Osteocyte (in vitro differentiated cells): ENCODE results near the gene GMDS. TPM values are rescaled to one million over a fixed set of nuclear protein-coding genes. Genes with fewer than 3 reads are reported as not detected.

Experiments
- DNase-seq: peaks from one replicate; pipeline ENCODE4 v3.0.0; 2021; ENCODE audit warnings: mixed read lengths; ENCODE audit not compliant: unreplicated experiment; ENCODE audit errors: extremely low spot score
- H3K27ac Mint-ChIP-seq: one replicate; pipeline ENCODE4 v1.8.0; 2021; ENCODE audit warnings: mild to moderate bottlenecking, mixed read lengths; ENCODE audit not compliant: unreplicated experiment
- H3K27me3 Mint-ChIP-seq: one replicate; pipeline ENCODE4 v1.8.0; 2021; ENCODE audit warnings: mixed read lengths; ENCODE audit not compliant: unreplicated experiment
- H3K36me3 Mint-ChIP-seq: one replicate; pipeline ENCODE4 v1.8.0; 2021; ENCODE audit warnings: mixed read lengths; ENCODE audit not compliant: unreplicated experiment
- H3K4me1 Mint-ChIP-seq: one replicate; pipeline ENCODE4 v1.8.0; 2021; ENCODE audit warnings: mixed read lengths; ENCODE audit not compliant: unreplicated experiment
- H3K4me3 Mint-ChIP-seq: one replicate; pipeline ENCODE4 v1.8.0; 2021; ENCODE audit warnings: mild to moderate bottlenecking, moderate library complexity, mixed read lengths; ENCODE audit not compliant: unreplicated experiment
- H3K9me3 Mint-ChIP-seq: one replicate; pipeline ENCODE4 v1.8.0; 2021; ENCODE audit warnings: mixed read lengths; ENCODE audit not compliant: unreplicated experiment
- CTCF ChIP-seq: fragments of 200-600 bp; sonication (generic); IDR thresholded peaks from 2 replicates; pipeline ENCODE4 v1.5.0; 2021; ENCODE audit warnings: antibody characterized with exemption, mild to moderate bottlenecking, moderate library complexity
- total RNA-seq: library from RNA; stranded (reverse); gene quantifications from 2 replicates; pipeline ENCODE4 v1.2.1, GENCODE V29; 2021

Gene GMDS
- total RNA-seq, 1 donor from 2014 or later, result 30.7 TPM

- no peak for TF ChIP-seq CTCF
- DNase-seq, result no peak
- Mint-ChIP-seq H3K4me1 (peaks cover 24% of the 10 kb centered on the region), H3K27ac (no peak overlapping the region), H3K4me3 (no peak overlapping the region), H3K9me3 (no peaks in the 10 kb centered on the region), H3K27me3 (no peaks in the 10 kb centered on the region), H3K36me3 (peaks cover 8% of the 10 kb centered on the region)
These were observed 585.6 kb downstream of the GMDS start for GRCh38 chr6:1659816-1660215.

GRCh38 chr6:1658212-1659005 is 587.0 kb downstream of the GMDS start:
- no peak overlapping the region for H3K4me3 Mint-ChIP-seq
- no peaks in the 10 kb centered on the region for H3K27me3 Mint-ChIP-seq
- no peaks in the 10 kb centered on the region for H3K9me3 Mint-ChIP-seq
- H3K36me3 Mint-ChIP-seq, result peaks cover 8% of the 10 kb centered on the region
- no peak overlapping the region for H3K27ac Mint-ChIP-seq
- DNase-seq, result no peak
- peaks cover 20% of the 10 kb centered on the region for H3K4me1 Mint-ChIP-seq
- no peak for TF ChIP-seq CTCF

GRCh38 chr6:1657771-1658165 is 587.6 kb downstream of the GMDS start:
- Mint-ChIP-seq H3K9me3 (no peaks in the 10 kb centered on the region), H3K4me1 (peaks cover 14% of the 10 kb centered on the region), H3K4me3 (no peak overlapping the region), H3K27me3 (no peaks in the 10 kb centered on the region), H3K36me3 (peaks cover 8% of the 10 kb centered on the region), H3K27ac (no peak overlapping the region)
- DNase-seq, result no peak
- TF ChIP-seq CTCF, result no peak

GRCh38 chr6:1657116-1657770 is 588.2 kb downstream of the GMDS start:
- DNase-seq, result no peak
- peaks cover 8% of the 10 kb centered on the region for H3K36me3 Mint-ChIP-seq
- no peaks in the 10 kb centered on the region for H3K27me3 Mint-ChIP-seq
- TF ChIP-seq CTCF, result no peak
- H3K27ac Mint-ChIP-seq, result no peak overlapping the region
- H3K4me3 Mint-ChIP-seq, result no peak overlapping the region
- peaks cover 8% of the 10 kb centered on the region for H3K4me1 Mint-ChIP-seq
- no peaks in the 10 kb centered on the region for H3K9me3 Mint-ChIP-seq

- peaks cover 2% of the 10 kb centered on the region for H3K36me3 Mint-ChIP-seq
- peaks cover 3% of the 10 kb centered on the region for H3K4me1 Mint-ChIP-seq
- no peaks in the 10 kb centered on the region for H3K9me3 Mint-ChIP-seq
- H3K27ac Mint-ChIP-seq, result no peak overlapping the region
- TF ChIP-seq CTCF, result no peak
- H3K4me3 Mint-ChIP-seq, result no peak overlapping the region
- H3K27me3 Mint-ChIP-seq, result no peaks in the 10 kb centered on the region
- DNase-seq, result no peak
These were observed 591.4 kb downstream of the GMDS start for GRCh38 chr6:1654054-1654453.
